ENCODE measurements around the gene USP22.

Gene USP22

DNA sequence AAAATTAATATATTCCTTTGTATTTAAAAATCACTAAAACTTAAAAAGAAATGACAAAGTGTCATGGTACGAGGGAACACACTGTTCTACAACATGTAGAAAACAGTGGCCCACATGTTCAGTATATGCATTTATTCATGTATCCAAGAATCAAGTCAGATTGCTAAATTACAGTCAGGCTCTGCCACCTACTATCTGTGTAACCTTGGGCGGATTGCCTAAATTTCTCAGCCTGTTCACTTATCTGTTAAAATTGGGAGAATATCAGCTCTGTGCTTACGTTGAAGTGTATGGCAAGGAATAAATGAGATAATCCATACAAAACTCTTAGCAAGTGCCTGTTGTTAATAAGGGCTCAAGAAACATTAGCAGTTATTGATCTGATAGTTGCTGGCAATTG, 3.4 kb upstream of the USP22 start:
- no peak for DNase-seq

DNA sequence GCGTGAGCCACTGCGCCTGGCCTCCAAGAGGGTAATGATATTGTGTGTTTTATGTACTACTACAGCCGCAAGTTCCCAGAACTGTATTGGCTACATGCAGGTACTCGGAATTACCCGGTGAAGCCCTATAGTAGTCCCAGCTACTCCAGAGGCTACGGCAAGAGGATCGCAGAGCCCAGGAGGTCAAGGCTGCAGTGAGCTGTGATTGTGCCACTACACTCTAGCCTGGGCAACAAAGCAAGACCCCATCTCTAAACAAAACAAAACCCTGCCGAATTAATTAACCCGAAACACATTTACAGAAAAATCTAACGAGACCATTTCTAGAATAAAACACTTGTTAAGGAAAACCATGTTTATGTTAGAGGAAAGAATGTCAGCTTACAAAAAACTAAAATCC, 2.2 kb upstream of the USP22 start:
- no peak for DNase-seq

DNA sequence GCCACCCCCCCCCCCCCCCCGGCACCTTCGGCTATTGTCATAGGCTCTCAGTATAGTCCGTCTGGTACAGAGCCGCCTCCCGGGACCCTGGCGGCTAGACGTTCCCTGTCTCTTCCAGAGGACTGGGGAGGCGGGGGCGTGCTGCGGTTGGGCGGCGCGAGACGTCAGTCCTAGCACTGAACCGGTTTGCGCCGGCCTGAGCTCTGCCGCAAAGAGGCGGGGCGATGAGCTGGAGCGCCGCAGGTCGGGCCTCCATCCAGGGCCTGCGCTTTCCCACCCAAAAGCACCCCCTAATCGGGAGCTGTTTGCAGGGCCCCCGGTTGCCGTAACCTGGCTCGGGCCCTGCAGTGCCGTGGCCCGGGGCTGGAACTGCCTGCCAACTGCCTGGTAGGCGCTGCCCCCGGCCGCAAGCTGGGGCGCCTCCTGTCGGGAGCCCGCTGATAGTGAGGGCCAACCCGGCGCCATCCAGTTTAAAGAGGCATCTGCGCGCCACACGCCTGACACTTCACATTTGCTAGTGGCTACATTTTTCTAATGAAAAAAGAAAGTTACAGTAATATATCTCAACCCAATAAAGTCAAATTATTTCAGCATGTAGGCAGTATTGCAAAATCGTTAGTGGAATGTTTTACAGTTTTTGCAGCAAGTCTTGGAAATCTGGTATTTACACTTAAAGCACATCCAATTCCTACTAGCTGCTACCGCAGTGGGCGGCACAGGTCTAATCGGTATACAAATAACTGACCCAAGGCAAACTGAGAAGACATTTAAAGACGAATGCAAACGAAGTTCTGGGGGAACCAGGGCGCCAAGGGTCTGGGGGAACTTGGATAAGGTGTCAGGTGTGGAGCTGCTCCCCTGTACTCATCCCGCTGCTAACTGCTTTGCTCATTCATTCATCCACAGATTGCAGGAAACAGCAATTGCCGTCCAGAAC, 753 bp upstream of the USP22 start:
- DNase-seq: peak; percentile 82

DNA sequence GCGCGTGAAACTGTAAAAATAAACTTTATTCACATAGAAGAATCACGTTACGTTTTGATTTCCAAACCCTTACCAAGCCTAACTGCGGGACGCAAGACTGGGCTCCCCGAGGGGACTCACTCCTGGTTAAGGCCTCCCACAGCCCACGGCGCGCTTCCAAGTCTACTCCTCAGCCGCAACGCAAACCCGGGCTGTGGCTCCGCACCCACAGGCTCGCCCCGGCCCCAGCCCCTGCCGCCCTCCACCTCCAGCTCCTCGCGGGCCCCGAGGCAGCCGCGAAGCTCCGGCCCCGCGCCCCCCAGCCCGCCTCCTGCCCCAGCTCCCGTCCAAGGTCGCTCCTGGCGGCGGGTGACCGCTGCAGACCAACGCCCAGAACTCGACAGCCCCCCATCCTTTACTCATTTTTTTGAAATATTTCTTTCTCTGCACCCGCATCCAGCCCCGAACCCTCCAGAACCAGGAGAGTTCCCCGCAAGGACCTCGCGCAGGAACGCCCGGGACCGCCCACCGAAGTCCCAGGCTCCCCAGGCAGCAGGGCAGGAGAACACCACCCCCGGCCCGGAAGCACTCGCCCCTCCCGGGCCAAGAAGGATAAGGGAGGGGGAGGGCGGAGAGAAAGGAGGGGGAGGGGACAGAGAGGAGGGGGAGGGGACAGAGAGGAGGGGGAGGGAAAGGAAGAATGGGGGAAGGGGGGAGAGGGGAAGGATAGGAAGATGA, 912 bp downstream of the USP22 start:
- DNase-seq: peak; percentile 19

DNA sequence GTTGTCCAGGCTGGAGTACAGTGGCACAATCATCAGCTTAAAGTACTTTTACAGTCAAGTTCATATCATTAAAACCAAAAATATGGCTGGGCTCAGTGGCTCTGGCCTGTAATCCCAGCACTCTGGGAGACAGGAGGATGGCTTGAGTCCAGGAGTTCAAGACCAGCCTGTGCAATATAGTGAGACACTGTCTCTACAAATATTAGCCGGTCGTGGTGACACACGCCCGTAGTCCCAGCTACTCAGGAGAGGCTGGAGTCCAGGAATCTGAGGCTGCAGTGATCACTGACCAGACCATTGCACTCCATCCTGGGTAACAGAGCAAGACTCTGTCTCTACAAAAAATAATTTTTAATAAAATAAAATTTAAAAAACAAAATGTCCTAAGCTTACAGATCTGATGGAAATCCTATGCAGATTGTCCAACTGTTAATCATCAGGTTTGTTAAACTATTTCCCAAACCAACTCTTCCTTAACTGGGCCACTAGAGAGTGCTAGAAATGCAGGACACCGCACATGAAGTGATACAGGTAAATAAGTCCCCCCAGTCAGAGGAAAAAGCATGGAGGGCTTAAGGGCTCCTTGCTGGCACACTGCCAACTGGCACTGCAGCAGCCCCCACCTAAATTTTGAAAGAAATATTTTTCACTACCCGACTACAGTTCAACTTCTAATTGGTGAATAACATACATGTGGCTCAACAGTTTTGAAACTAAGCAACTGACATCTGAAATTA, 2.8 kb downstream of the USP22 start:
- DNase-seq: peak; percentile 20

DNA sequence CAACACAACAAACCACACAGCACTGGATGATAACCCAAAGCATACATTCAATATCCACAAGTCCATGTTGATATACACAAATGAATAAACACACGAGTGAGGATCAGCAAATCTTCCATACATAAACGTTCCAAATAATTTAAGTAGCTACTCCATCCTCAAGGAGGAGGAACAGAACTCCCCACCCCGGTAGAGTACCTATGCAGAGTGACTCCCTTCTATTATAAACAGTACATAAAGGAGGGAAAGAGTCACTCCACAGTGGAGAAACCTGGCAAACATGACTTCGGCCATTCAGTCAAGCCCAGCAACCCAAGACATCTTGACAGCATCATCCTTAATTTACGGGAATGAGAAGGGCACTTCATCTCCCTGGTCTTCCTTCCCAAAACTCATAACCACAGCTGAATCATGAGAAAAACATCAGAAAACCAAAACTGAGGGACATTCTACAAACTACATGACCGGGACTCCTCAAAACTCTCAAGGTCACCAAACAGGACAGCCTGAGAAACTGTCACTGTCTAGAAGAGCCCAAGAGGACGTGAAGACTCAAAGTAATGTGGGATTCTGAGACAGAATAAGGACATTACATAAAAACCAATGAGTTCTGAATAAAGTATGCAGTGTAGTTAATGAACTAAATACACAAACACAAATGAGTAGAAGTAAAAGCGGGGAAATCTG, 5.6 kb downstream of the USP22 start:
- DNase-seq: no peak

DNA sequence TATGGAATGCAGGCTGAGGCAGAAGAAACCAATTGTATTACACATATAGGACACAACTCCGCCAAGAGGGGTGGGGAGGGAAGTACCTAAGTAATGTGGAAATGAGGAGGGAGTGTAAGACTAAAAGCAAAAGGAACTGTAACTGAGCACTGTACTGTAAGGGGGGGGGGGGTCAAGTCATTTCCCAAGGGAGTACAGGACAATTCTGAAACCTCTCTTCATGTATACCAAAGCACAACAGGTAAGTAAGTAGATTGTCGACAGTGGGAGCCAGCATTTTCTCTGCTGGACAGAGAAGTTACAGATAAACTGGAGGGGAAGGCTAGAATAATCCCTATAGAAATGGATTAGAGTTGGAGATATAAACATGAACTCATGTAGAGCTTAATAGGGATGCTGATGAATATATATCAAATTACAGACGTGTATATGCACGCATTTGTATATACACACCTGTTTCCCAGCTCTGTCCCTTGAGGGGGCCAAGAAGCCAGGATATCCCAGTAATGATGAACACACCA, 6.4 kb downstream of the USP22 start:
- DNase-seq: no peak

DNA sequence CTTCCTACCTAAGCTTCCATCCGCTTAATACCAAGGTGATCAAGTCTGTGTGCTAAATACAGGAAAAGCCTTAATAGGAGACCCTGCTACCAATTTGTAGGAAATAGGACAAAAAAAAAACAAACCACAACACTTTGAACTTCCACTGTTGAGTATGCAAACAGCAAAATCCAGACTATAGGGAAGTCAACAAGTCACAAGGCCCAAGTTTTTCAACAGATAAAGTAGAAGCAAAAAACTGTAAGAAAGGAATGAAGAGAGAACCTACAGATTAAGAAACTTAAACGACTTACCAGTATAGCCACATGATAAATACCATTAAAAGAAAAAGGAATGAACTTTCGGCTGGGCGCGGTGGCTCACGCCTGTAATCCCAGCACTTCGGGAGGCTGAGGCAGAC, 7.4 kb downstream of the USP22 start:
- no peak for DNase-seq

DNA sequence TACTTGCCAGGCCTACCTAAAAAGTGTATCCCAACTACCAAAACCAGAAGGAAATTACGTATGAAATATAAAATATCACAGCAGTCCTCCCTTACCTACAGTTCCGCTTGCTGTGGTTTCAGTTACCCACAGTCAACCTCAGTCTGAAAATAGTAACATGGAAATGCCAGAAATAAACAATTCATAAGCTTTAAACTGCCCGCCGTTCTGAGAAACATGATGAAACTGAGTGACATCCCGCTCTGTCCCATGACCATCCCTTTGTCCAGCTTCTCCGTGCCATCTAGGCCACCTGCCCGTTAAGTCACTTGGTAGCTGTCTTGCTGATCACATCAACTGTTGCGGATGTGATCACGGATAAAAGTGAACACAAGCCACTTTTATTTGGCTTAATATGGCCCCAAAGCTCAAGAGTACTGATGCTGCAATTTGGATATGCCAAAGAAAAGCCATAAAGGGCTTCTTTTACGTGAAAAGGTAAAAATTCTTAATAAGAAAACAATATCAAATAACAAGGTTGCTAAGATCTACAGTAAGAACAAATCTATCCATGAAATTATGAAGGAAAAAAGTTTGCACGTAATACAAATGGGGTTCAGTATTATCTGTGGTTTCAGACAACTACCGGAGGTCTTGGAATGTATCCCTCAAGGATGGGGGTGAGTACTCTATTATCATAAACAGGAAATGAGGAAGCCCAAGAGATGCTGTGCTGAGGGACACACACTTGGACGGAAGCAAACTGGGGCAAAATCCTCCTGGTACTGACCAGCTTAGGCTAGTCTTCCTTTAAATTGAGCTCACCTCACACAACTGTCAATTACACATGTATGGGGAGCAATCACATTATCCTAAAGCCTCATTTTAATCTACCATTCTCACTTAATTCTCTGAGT, 8.2 kb downstream of the USP22 start:
- DNase-seq: no peak

DNA sequence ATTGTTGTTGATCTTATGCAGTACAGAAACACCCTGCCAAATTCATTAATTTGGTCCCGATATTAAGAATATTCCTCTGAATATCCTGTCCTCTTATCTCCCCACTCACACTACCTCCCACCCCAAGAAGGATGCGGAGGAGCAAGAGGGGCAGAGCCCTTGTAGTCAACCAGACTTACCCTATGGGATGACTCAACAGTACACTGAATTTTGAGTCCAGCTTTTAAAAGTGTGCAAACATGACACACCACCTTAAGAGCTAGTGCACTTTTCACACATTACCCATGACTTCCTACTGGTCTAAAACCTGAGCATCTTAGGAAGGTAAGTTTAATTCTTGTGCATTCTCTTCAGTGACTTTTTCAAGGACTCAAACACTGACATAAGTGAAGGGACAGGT, 9.5 kb downstream of the USP22 start:
- no peak for DNase-seq

DNA sequence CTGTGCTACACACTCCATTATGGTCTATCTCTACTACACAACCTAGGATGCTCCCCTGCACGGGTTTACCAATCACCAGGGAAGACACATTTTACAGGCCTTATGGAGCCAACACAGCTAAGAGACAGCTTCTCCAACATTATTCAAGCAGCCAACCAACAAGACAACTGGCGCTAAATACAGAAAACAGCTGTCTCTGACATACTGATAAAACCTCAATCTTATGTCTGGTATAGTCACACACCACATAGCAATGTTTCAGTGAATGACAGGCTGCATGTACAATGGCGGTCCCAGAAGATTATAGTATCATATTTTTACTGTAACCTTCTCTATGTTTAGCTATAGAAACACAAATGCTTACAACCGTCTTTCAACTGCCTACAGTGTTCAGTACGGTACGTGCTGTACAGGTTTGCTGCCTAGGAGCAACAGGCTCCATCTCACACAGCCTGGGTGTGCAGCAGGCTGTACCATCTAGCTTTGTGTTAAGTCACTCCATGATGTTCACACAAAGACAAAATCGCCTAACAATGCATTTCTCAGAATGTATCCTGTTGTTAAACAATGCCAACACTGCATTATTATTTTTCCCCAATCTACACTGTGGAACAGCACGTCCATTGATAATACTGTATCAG, 10.9 kb downstream of the USP22 start:
- DNase-seq: no peak

DNA sequence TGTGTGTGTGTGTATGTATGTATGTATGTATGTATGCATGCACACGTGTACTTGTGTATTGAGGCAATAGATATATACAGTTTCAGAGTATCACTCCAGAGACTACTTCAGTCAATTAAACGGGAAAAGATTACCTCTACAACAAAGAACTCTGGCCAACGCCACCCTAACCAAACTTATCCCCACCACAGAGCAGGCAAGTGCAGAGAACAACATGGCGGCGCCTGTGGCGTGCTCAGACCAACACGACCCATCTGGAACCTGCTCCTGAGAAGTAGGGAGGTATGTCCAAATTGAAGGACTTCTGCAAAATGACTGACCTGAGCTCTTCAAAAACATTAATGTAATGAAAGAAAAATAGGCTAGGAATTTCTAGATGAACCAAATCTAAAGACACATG, 12.4 kb downstream of the USP22 start:
- DNase-seq: no peak

DNA sequence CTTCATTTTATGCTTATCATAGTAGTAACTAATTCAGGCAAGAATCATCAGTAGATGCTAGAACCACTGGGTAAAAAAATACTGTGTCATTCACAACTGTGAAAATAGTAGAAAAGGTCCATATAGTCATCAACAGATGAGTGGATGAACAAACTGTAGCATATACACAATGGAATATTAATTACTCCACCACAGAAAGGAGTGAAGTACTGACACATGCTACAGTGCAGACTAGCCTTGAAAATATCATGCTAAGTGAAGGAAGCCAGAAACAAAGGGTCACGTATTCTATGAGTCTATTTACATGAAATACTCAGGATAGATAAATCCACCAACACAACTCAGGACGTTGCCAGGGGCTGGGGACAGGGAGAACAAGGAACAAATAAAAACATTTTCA, 13.3 kb downstream of the USP22 start:
- DNase-seq: no peak

DNA sequence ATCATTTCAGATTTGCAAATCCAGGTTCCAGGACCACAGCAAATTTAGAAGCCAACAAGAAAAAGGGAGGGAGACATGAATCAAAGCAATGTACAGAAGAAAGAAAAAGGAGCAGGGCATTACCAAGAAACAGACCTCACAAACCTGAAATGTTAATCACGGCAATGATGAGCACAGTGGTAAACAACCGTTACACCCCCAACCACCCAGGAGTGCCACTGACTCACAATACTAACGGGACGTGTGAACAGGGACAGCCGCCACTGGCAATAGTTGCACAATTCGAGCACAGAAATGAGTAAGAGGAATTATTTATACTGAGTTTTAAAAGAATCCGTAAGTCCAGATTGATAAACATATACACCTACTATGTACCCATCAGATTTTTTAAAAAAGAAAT, 13.8 kb downstream of the USP22 start:
- no peak for DNase-seq

DNA sequence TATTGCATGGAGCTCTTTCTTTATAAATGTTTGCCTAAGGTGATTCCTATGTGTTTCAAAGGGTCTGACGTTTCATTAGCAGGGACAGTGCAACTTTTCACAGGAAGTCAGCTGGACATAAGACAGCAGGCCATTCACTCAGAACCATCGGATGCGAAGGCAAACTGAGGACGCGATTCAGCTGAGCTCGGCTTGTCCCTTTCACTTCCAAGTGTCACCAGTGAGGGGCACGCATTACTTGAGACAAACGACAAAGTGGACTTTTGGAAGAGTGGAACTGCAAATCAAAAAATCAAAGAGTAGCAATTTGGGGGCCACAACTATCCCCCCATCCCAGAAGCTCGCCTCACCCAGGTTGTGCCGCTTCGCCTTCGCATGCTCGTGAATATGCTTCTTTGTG, 14.6 kb downstream of the USP22 start:
- no peak for DNase-seq

DNA sequence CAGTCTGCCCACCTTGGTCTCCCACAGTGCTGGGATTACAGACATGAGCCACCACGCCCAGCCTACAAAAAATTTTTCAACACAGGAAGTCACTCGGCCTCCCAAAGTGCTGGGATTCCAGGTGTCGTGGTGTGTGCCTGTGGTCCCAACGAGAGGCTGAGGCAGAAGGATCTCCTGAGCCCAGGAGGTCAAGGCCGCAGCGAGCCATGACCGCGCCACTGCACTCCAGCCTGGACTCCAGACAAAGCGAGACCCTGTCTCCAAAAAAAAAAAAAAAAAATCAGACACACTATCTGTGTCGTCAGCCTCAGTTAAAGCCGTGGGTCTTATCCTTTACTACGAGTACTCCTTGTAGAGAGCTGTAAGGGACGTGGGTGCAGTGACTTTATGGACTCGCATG, 15.8 kb downstream of the USP22 start:
- no peak for DNase-seq

DNA sequence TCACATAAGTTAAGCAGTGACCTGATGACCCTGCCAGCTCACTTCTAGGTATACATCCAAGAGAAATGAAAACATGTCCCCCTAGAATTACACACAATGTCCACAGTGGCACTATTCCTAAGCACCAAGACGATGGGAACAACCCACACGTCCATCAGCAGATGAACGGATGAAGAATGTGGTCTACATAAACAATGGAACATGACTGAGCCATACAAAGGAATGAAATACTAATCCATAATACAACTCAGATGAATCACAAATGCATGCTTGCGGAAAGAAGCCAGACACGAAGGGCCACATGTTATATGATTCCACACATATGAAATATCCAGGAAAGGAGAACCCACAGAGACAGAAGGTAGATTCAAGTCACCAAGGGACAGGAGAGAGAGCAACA, 17.4 kb downstream of the USP22 start:
- DNase-seq: no peak

DNA sequence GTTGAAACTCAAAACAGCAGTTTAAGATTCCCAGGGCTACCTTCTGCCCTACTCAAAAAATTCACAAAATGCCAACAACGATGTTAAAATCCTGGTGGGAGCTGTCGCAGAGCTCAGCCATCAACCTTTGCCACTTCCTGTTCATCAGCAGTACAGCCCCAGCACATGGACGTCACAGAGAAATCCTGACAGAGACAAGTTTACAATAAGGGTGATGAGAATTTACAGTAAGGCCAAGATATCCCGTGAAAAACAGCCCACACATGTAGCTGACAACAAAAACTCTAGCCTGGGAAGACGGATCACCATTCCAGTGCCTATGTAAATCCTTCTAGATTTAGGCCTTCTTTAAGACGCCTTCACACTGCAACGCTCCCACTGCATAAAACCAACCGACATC, 18.8 kb downstream of the USP22 start:
- DNase-seq: no peak

DNA sequence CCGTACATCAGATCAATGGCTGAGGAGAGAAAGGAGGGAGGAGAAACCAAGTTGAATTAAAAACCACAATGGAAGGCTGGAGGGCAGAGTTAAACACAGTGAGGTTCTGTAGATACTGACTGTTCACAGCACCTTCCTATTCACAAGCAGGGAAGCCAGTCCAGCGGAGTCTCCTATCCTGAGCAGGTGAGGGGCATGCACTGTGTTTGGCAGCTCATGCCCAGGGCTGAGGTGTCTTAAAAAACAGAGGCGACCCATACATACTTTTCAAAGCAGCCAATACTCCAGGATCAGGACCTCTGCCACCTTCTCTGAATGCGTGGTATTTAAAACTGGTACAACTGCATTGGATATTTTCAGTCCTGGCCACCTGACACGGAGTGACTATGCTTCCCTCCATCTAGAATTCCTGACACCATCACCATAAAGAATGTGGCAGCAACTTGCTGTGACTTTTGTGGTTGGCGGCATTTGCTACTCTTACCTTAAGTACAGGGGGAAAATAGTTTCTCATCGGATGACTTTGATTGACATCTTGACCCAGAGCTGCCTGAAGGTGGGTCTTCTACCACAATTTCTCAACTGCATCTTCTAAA, 21.5 kb downstream of the USP22 start:
- no peak for DNase-seq

DNA sequence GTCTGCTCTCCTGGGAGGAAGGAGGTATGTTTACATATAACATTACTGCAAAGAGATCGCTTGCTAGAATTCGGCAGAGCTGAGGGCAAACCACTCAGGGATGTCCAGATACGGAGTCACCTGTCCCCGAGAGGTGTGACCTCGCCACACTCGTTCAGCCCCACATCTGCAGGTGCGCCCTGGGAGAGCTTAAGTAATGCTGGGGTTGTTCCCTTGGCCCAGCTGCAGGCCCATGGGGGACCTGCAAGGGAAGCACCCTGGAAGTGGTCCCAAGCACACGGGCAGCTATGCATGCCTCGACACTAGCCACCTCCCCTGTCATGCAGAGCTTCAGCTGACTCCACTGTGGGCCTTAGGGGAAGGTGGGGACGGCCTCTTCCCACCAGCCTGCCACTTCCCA, 22.2 kb downstream of the USP22 start:
- no peak for DNase-seq

Measured in DMS79 treated with DMSO at 0.1 percent for 48 hours (cell line).